ENCODE measurements around the gene HMOX2.

DNA sequence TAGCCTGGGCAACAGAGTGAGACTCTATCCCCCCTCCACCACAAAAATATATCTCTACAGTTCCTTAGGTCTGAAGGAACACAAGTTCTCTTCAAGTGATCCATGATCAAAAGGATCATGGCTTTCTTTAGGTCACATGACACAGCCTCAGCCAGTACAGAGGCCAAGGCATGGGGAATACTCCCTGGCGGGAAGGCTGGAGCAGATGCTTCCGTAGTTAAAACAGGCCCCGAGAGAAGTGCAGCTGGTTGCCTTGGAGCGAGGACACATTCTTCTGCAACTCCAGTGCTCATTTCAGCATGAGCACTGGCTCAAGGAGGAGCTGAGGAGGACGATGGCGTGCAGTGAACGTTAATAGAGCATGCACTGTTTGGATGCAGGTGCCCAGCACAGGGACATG, 48.9 kb downstream of the HMOX2 start:
- TF ChIP-seq ZNF174 (tag by site-specific recombination; IDR thresholded peaks at IDR 0.05): no peak
- TF ChIP-seq, protein P1, sequence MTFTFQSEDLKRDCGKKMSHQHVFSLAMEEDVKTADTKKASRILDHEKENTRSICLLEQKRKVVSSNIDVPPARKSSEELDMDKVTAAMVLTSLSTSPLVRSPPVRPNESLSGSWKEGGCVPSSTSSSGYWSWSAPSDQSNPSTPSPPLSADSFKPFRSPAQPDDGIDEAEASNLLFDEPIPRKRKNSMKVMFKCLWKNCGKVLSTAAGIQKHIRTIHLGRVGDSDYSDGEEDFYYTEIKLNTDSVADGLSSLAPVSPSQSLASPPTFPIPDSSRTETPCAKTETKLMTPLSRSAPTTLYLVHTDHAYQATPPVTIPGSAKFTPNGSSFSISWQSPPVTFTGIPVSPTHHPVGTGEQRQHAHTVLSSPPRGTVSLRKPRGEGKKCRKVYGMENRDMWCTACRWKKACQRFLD (tag by site-specific recombination; IDR thresholded peaks at IDR 0.05): no peak
- TF ChIP-seq, protein P2, sequence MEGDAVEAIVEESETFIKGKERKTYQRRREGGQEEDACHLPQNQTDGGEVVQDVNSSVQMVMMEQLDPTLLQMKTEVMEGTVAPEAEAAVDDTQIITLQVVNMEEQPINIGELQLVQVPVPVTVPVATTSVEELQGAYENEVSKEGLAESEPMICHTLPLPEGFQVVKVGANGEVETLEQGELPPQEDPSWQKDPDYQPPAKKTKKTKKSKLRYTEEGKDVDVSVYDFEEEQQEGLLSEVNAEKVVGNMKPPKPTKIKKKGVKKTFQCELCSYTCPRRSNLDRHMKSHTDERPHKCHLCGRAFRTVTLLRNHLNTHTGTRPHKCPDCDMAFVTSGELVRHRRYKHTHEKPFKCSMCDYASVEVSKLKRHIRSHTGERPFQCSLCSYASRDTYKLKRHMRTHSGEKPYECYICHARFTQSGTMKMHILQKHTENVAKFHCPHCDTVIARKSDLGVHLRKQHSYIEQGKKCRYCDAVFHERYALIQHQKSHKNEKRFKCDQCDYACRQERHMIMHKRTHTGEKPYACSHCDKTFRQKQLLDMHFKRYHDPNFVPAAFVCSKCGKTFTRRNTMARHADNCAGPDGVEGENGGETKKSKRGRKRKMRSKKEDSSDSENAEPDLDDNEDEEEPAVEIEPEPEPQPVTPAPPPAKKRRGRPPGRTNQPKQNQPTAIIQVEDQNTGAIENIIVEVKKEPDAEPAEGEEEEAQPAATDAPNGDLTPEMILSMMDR (tag by site-specific recombination; IDR thresholded peaks at IDR 0.05): no peak
- TF ChIP-seq ZNF423 (tag by site-specific recombination; IDR thresholded peaks at IDR 0.05): no peak
- TF ChIP-seq ZNF112 (tag by site-specific recombination; IDR thresholded peaks at IDR 0.05): no peak
- TF ChIP-seq, protein P3, sequence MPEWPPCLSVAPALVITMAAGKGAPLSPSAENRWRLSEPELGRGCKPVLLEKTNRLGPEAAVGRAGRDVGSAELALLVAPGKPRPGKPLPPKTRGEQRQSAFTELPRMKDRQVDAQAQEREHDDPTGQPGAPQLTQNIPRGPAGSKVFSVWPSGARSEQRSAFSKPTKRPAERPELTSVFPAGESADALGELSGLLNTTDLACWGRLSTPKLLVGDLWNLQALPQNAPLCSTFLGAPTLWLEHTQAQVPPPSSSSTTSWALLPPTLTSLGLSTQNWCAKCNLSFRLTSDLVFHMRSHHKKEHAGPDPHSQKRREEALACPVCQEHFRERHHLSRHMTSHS (tag by site-specific recombination; IDR thresholded peaks at IDR 0.05): no peak
- TF ChIP-seq ZNF121 (tag by site-specific recombination; IDR thresholded peaks at IDR 0.05): no peak

Measured in HEK293 (cell line).